IPS-18c (cell line): ENCODE results near the gene TRPC5OS.

Source experiments
- H3K4me3 ChIP-seq: 2 replicates; pipeline ENCODE4 v1.7.0; 2013; ENCODE audit warnings: low read depth, mild to moderate bottlenecking, low read length, moderate library complexity; ENCODE audit not compliant: insufficient read depth
- H3K9me3 ChIP-seq: one replicate; pipeline ENCODE4 v1.6.1; 2013; ENCODE audit warnings: mild to moderate bottlenecking, low read length, moderate library complexity; ENCODE audit not compliant: control insufficient read depth, insufficient read depth

TRPC5OS gene

DNA sequence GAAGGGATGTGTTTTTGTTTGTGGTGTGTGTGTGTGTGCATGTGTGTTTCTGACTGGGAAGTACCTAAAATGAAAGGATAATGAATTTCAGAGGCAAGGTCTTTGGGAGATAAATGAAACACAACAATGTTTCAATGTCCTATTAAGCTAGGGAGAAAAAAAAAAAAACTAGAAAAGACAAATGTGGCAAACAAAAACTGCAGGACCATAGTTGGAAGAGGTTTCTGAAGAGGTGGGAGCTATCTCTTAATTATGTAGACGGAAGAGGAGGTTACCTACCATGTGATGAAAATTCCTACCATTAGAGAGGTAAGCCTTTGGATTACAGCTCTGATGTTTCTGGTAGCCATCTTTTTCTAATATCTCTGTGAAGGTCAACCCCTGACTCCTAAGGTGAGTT lies at the start of gene TRPC5OS:
TRPC5OS (plus strand) TSS at position 301 of the 400 bp plus-strand sequence. CDS start 25,669 bp downstream, outside the sequence.
- Histone ChIP-seq H3K9me3 (no peaks in the 10 kb centered on the region), H3K4me3 (no peak within 1 kb of the TSS)

DNA sequence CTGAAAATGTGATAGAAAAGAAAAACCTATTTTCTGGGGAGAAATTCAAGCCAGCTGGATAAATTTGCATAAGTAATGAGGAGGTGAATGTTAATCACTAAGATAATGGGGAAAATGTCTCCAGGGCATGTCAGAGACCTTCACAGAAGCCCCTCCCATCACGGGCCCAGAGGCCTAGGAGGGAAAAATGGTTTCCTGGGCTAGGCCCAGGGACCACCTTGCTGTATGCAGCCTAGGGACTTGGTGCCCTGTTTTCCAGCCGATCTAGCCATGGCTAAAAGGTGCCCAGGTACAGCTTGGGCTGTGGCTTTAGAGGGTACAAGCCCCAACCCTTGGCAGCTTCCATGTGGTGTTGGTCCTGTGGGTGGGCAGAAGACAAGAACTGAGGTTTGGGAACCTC lies 46.6 kb upstream of the TRPC5OS start:
- no peak overlapping the region for H3K4me3 ChIP-seq
- no peaks in the 10 kb centered on the region for H3K9me3 ChIP-seq

- Histone ChIP-seq H3K4me3 (no peak overlapping the region), H3K9me3 (no peaks in the 10 kb centered on the region)
Observed at GRCh38 chrX:111830571-111830970, 45.4 kb upstream of the TRPC5OS start.

DNA sequence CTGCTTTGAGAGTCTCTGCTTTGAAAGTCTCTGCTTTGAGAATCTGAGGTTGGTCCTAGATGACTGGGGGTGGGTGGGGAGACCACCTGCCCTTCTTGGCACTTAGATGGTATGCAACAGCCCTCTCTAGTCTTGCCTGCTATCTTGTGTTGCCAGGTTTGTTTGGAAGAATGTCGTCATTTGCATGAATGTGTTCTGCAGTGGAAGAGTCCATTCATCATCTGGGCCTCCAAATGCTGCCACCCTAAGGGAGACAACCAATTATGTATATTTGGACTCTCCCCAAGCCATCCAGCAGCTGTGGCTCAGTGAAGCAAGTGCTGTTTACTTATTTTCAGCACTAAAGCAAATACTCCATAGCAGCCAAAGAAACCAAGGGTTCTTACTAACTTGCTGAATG lies 44.6 kb upstream of the TRPC5OS start:
- Histone ChIP-seq H3K9me3 (no peaks in the 10 kb centered on the region), H3K4me3 (no peak overlapping the region)

- Histone ChIP-seq H3K9me3 (no peaks in the 10 kb centered on the region), H3K4me3 (no peak overlapping the region)
Observed at GRCh38 chrX:111837197-111837596, 38.8 kb upstream of the TRPC5OS start.

- no peaks in the 10 kb centered on the region for H3K9me3 ChIP-seq
Observed at GRCh38 chrX:111847491-111848133, 28.4 kb upstream of the TRPC5OS start.

DNA sequence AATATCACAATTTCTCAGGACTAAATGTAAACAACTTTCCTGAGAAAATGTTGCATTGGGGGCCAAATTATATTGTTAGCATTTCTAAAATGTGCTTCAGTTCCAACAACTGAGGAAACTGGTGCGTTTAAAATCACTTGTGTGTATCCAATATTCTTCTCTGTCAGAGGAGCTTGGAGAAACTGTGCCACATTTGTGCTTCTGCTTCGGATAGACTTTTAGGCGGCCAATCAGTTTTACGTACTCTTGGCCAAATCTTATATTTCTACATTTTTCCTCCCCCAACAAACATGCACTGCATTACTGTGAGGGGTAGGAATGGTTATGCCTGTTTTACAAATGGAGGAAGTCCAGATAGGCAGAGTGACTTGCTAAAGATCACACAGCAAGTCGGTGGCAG lies 27.4 kb upstream of the TRPC5OS start:
- H3K4me3 ChIP-seq: no peak overlapping the region

More at GRCh38 chrX:111847491-111848133, 28.4 kb upstream of the TRPC5OS start:
- H3K4me3 ChIP-seq: no peak overlapping the region

GRCh38 chrX:111850975-111851374 lies 25.0 kb upstream of the TRPC5OS start:
- no peaks in the 10 kb centered on the region for H3K9me3 ChIP-seq
- H3K4me3 ChIP-seq: no peak overlapping the region

More for the DNA sequence above, 27.4 kb upstream of the TRPC5OS start:
- H3K9me3 ChIP-seq: no peaks in the 10 kb centered on the region

DNA sequence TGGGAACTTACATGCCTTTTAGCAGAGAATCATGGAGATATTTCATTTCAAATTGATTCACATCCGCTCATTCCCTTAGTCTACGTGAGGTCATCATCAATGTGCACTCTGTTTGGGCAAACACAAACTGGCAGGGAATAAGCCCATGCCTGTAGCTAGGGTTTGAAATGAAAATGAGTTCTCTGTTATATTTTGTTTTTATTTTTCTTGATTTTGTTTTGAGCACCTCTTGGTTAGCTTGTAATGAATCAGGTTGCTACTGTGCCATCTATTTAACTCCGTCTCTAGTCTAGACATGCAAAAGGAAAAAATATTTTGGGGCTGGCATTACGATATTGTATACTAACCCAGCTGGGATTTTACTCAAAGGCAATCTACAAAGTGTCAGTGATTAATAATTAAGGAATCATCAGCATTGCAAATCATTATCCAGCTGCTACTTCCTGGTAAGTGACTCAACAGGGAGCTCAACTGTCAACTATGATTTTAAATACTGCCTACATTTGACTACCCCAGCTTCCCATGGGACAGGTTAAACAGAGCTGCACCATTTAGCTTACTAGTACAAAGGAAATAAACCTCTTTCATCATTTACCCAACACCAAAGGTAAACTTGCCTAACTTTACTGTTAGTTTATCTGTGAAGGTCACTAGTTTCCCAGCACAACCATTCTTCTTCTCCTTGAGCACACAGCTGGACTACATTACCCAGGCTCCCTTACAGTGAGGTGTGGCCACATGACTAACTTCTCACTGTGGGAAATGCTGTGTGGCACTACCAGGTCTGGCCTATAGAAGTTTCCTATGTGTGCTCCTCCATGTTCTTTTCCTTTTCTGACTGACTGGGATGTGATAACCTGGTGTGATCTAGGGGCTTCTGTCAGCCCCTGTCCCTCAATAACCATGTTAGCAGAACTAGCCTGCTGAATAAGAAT lies 21.2 kb upstream of the TRPC5OS start:
- no peak overlapping the region for H3K4me3 ChIP-seq
- H3K9me3 ChIP-seq: no peaks in the 10 kb centered on the region

GRCh38 chrX:111857534-111858060 lies 18.4 kb upstream of the TRPC5OS start:
- Histone ChIP-seq H3K4me3 (no peak overlapping the region), H3K9me3 (no peaks in the 10 kb centered on the region)

GRCh38 chrX:111861605-111862004 lies 14.4 kb upstream of the TRPC5OS start:
- H3K4me3 ChIP-seq: no peak overlapping the region
- H3K9me3 ChIP-seq: no peaks in the 10 kb centered on the region

DNA sequence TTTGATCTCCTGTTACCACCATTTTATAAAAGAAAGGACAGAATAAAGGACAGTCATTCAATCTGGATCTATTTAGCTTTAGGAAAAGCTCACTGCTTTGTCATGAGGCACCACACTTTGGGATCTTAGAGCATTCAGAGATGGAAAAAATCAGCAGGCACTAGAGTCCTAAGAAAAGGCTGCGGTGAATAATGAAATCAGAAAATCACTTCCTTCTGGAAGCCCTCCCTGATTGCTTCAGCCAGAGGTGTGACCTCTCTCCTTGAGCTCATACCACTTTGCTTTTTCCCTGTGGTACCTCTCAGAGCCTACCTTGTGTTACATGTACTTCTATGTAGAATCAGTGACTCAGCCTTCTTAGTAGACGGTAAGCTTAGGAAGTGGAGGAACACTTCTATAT lies 8.7 kb upstream of the TRPC5OS start:
- no peak overlapping the region for H3K4me3 ChIP-seq
- no peaks in the 10 kb centered on the region for H3K9me3 ChIP-seq

- Histone ChIP-seq H3K4me3 (no peak overlapping the region), H3K9me3 (no peaks in the 10 kb centered on the region)
Observed at GRCh38 chrX:111868726-111869638, 7.0 kb upstream of the TRPC5OS start.

- H3K9me3 ChIP-seq: no peaks in the 10 kb centered on the region
Observed at GRCh38 chrX:111869639-111870034, 6.3 kb upstream of the TRPC5OS start.

DNA sequence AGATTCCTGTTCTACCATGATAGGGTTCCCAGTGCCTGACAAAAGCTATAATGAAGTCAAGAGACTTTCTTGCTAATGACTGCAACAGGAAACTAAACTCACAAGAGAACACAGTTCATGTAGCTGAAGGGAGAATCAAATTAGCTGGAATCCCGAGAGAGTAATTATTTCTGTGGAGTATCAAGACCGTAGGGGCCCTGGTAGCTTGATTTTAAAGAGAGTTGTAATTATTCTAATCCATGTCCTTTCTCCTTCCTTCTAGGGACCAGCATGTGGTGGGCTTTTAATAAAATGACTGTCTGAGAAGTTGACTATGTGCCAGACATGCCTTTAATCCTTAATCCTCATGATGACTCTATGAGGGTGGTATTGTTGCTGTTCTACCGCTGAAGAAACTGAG lies 1.7 kb upstream of the TRPC5OS start:
- H3K9me3 ChIP-seq: no peaks in the 10 kb centered on the region

More at GRCh38 chrX:111869639-111870034, 6.3 kb upstream of the TRPC5OS start:
- no peak overlapping the region for H3K4me3 ChIP-seq

DNA sequence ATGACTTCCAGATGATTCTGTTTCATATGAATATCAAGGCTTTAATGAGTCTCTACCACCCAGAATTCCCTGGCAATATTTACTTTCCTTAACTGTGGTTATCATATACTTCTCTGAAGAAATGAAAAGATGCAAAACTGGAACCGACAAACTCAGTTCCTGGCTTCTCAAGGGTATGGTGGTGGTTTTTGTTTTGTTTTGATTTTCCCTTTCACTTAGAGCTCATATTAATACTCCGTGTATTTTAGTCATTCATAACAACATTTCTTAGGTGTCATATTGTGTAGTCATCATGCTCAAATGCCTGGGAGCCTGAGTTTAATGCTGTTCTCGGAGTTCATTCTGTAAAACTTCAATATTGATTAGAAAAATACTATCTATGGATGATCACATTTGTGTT lies 665 bp downstream of the TRPC5OS start:
- H3K4me3 ChIP-seq: no peak overlapping the region
- no peaks in the 10 kb centered on the region for H3K9me3 ChIP-seq

More for the DNA sequence above, 1.7 kb upstream of the TRPC5OS start:
- no peak overlapping the region for H3K4me3 ChIP-seq

DNA sequence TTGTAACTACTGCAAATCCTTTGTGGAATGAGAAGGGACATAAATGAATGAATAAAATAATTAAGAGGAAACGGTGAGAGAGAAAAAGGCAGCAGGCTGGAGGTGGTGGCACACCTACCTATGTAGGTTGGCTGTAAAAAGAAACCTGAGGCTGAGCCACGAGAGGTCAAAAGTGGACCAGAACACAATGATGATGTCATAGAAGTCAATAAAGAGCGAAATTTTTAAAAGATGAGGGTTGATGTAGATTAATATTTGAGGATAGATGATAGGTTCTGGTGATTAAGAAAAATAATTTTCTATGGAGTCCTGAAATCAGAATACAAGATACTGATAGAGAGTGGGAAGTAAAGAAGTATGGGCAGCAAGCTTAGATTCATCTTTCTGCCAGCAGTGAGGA lies 1.7 kb downstream of the TRPC5OS start:
- Histone ChIP-seq H3K9me3 (no peaks in the 10 kb centered on the region), H3K4me3 (no peak overlapping the region)
